ENCODE measurements around the gene PAM. TPM values are rescaled to one million over a fixed set of nuclear protein-coding genes. Genes with fewer than 3 reads are reported as not detected.
"Not testable (repeated sequence)": the region's sequence is repeated elsewhere in the genome, so short reads cannot be mapped to it uniquely, and the experiment has no call there.

PAM gene
- total and polyA plus RNA-seq, 3 experiments from 2014 or later, result 58.7 to 65.0 (median 59.8) TPM

- H3K27ac Mint-ChIP-seq, result peak overlapping the region in 1 of 8 donors; percentile 74
- H3K36me3 Mint-ChIP-seq, result peaks cover 10 to 21% (median 15%) of the 10 kb centered on the region in 3 donors
- CTCF ChIA-PET, result no interaction called here
- no peak for DNase-seq
- H3K4me3 Mint-ChIP-seq, result no peak overlapping the region
- no peak overlapping the region for H3K4me3 ChIP-seq (ENCODE audit: low read length)
- no peaks in the 10 kb centered on the region for H3K36me3 ChIP-seq (ENCODE audit: insufficient read depth, low read length)
- peaks cover 0 to 1% (median 0%) of the 10 kb centered on the region in 5 donors for H3K9me3 Mint-ChIP-seq
- H3K27ac ChIP-seq (ENCODE audit: low read depth, low read length), result no peak overlapping the region
- no peaks in the 10 kb centered on the region for H3K27me3 Mint-ChIP-seq
- H3K27me3 ChIP-seq (ENCODE audit: insufficient read depth, low read length, poor library complexity, severe bottlenecking), result no peaks in the 10 kb centered on the region
- H3K4me1 ChIP-seq (ENCODE audit: insufficient read depth, low read length), result no peaks in the 10 kb centered on the region
- peaks cover 8 to 16% (median 11%) of the 10 kb centered on the region in 3 donors for H3K4me1 Mint-ChIP-seq
- H3K9me3 ChIP-seq (ENCODE audit: low read length), result no peaks in the 10 kb centered on the region
- POLR2A ChIA-PET, result no interaction called here
Measured at GRCh38 chr5:102901424-102902134, 146.5 kb downstream of the PAM start.

GRCh38 chr5:102902135-102902448 is 147.0 kb downstream of the PAM start:
- Histone ChIP-seq H3K27ac (ENCODE audit: low read depth, low read length) (no peak overlapping the region), H3K36me3 (ENCODE audit: insufficient read depth, low read length) (no peaks in the 10 kb centered on the region), H3K4me3 (ENCODE audit: low read length) (no peak overlapping the region), H3K27me3 (ENCODE audit: insufficient read depth, low read length, poor library complexity, severe bottlenecking) (no peaks in the 10 kb centered on the region), H3K4me1 (ENCODE audit: insufficient read depth, low read length) (no peaks in the 10 kb centered on the region), H3K9me3 (ENCODE audit: low read length) (no peaks in the 10 kb centered on the region)
- Mint-ChIP-seq H3K27me3 (no peaks in the 10 kb centered on the region), H3K4me3 (no peak overlapping the region), H3K4me1 (peaks cover 8 to 16% (median 11%) of the 10 kb centered on the region in 3 donors), H3K27ac (no peak overlapping the region), H3K36me3 (peaks cover 10 to 26% (median 15%) of the 10 kb centered on the region in 3 donors), H3K9me3 (peaks cover 0 to 5% (median 0%) of the 10 kb centered on the region in 5 donors)
- no peak for DNase-seq
- CTCF ChIA-PET, result no interaction called here
- POLR2A ChIA-PET, result no interaction called here

GRCh38 chr5:102902647-102903046 is 147.5 kb downstream of the PAM start:
- Mint-ChIP-seq H3K36me3 (peaks cover 10 to 26% (median 15%) of the 10 kb centered on the region in 3 donors), H3K27ac (no peak overlapping the region), H3K9me3 (peaks cover 0 to 5% (median 0%) of the 10 kb centered on the region in 5 donors), H3K27me3 (no peaks in the 10 kb centered on the region), H3K4me3 (no peak overlapping the region), H3K4me1 (peaks cover 8 to 16% (median 11%) of the 10 kb centered on the region in 3 donors)
- Histone ChIP-seq H3K36me3 (ENCODE audit: insufficient read depth, low read length) (no peaks in the 10 kb centered on the region), H3K4me1 (ENCODE audit: insufficient read depth, low read length) (no peaks in the 10 kb centered on the region), H3K27me3 (ENCODE audit: insufficient read depth, low read length, poor library complexity, severe bottlenecking) (no peaks in the 10 kb centered on the region), H3K27ac (ENCODE audit: low read depth, low read length) (no peak overlapping the region), H3K4me3 (ENCODE audit: low read length) (no peak overlapping the region), H3K9me3 (ENCODE audit: low read length) (no peaks in the 10 kb centered on the region)
- ChIA-PET POLR2A (no interaction called here), CTCF (no interaction called here)
- no peak for DNase-seq

- peaks cover 8 to 16% (median 11%) of the 10 kb centered on the region in 3 donors for H3K4me1 Mint-ChIP-seq
- CTCF ChIA-PET, result no interaction called here
Measured at GRCh38 chr5:102903074-102903871, 148.2 kb downstream of the PAM start.

GRCh38 chr5:102905056-102905455 is 150.0 kb downstream of the PAM start:
- no peak for DNase-seq
- no peaks in the 10 kb centered on the region for H3K27me3 ChIP-seq (ENCODE audit: insufficient read depth, low read length, poor library complexity, severe bottlenecking)
- H3K27me3 Mint-ChIP-seq, result no peaks in the 10 kb centered on the region
- no peak overlapping the region for H3K4me3 ChIP-seq (ENCODE audit: low read length)
- H3K4me3 Mint-ChIP-seq, result no peak overlapping the region
- no peaks in the 10 kb centered on the region for H3K36me3 ChIP-seq (ENCODE audit: insufficient read depth, low read length)
- no peak overlapping the region for H3K27ac ChIP-seq (ENCODE audit: low read depth, low read length)
- no peaks in the 10 kb centered on the region for H3K9me3 ChIP-seq (ENCODE audit: low read length)
- no peaks in the 10 kb centered on the region for H3K4me1 ChIP-seq (ENCODE audit: insufficient read depth, low read length)
- CTCF ChIA-PET, result no interaction called here
- peaks cover 10 to 26% (median 15%) of the 10 kb centered on the region in 3 donors for H3K36me3 Mint-ChIP-seq
- POLR2A ChIA-PET, result no interaction called here
- peaks cover 0 to 5% (median 0%) of the 10 kb centered on the region in 5 donors for H3K9me3 Mint-ChIP-seq
- H3K4me1 Mint-ChIP-seq, result peaks cover 3 to 11% (median 6%) of the 10 kb centered on the region in 3 donors
- no peak overlapping the region for H3K27ac Mint-ChIP-seq

More at GRCh38 chr5:102903074-102903871, 148.2 kb downstream of the PAM start:
- H3K4me3 ChIP-seq (ENCODE audit: low read length), result no peak overlapping the region
- H3K9me3 Mint-ChIP-seq, result peaks cover 0 to 5% (median 0%) of the 10 kb centered on the region in 5 donors
- H3K4me1 ChIP-seq (ENCODE audit: insufficient read depth, low read length), result no peaks in the 10 kb centered on the region
- POLR2A ChIA-PET, result no interaction called here
- H3K4me3 Mint-ChIP-seq, result no peak overlapping the region
- no peaks in the 10 kb centered on the region for H3K36me3 ChIP-seq (ENCODE audit: insufficient read depth, low read length)
- no peak for DNase-seq
- no peak overlapping the region for H3K27ac Mint-ChIP-seq
- H3K27me3 Mint-ChIP-seq, result no peaks in the 10 kb centered on the region
- no peaks in the 10 kb centered on the region for H3K27me3 ChIP-seq (ENCODE audit: insufficient read depth, low read length, poor library complexity, severe bottlenecking)
- peaks cover 10 to 26% (median 15%) of the 10 kb centered on the region in 3 donors for H3K36me3 Mint-ChIP-seq
- H3K27ac ChIP-seq (ENCODE audit: low read depth, low read length), result no peak overlapping the region
- H3K9me3 ChIP-seq (ENCODE audit: low read length), result no peaks in the 10 kb centered on the region

GRCh38 chr5:102907099-102907498 is 152.0 kb downstream of the PAM start:
- POLR2A ChIA-PET; H3K4me3 Mint-ChIP-seq; H3K4me3 ChIP-seq (ENCODE audit: low read length); H3K27me3 ChIP-seq (ENCODE audit: insufficient read depth, low read length, poor library complexity, severe bottlenecking); H3K9me3 ChIP-seq (ENCODE audit: low read length); DNase-seq; H3K27me3 Mint-ChIP-seq; H3K4me1 Mint-ChIP-seq; H3K4me1 ChIP-seq (ENCODE audit: insufficient read depth, low read length); H3K9me3 Mint-ChIP-seq; H3K36me3 ChIP-seq (ENCODE audit: insufficient read depth, low read length); CTCF ChIA-PET; H3K27ac ChIP-seq (ENCODE audit: low read depth, low read length); H3K27ac Mint-ChIP-seq: not testable (repeated sequence)
- peaks cover 7 to 26% (median 9%) of the 10 kb centered on the region in 3 donors for H3K36me3 Mint-ChIP-seq

- Mint-ChIP-seq H3K27ac (peak overlapping the region in 1 of 8 donors; percentile 9), H3K9me3 (peaks cover 0 to 5% (median 0%) of the 10 kb centered on the region in 5 donors), H3K4me3 (no peak overlapping the region), H3K4me1 (peaks cover 3 to 7% (median 7%) of the 10 kb centered on the region in 3 donors), H3K36me3 (peaks cover 4 to 20% (median 11%) of the 10 kb centered on the region in 3 donors), H3K27me3 (no peaks in the 10 kb centered on the region)
- no peak overlapping the region for H3K27ac ChIP-seq (ENCODE audit: low read depth, low read length)
- H3K9me3 ChIP-seq (ENCODE audit: low read length), result no peaks in the 10 kb centered on the region
- H3K4me3 ChIP-seq (ENCODE audit: low read length), result no peak overlapping the region
- CTCF ChIA-PET, result no interaction called here
- H3K36me3 ChIP-seq (ENCODE audit: insufficient read depth, low read length), result no peaks in the 10 kb centered on the region
- POLR2A ChIA-PET, result no interaction called here
- no peak for DNase-seq
- no peaks in the 10 kb centered on the region for H3K27me3 ChIP-seq (ENCODE audit: insufficient read depth, low read length, poor library complexity, severe bottlenecking)
- no peaks in the 10 kb centered on the region for H3K4me1 ChIP-seq (ENCODE audit: insufficient read depth, low read length)
Measured at GRCh38 chr5:102910240-102911226, 155.4 kb downstream of the PAM start.

Measured in CD8-positive, alpha-beta memory T cell (primary cell).